ENCODE results near the gene SERGEF.

Gene SERGEF

GRCh38 chr11:17805873-17806272, 207.0 kb downstream of the SERGEF start:
- TF ChIP-seq CTCF (IDR thresholded peaks at IDR 0.05) = no peak

GRCh38 chr11:17805043-17805442, 207.8 kb downstream of the SERGEF start:
- no peak for TF ChIP-seq CTCF (IDR thresholded peaks at IDR 0.05)

- no peak for TF ChIP-seq CTCF (IDR thresholded peaks at IDR 0.05)
Observed at GRCh38 chr11:17803754-17804334, 209.0 kb downstream of the SERGEF start.

GRCh38 chr11:17802491-17802890, 210.4 kb downstream of the SERGEF start:
- TF ChIP-seq CTCF (IDR thresholded peaks at IDR 0.05) = no peak

GRCh38 chr11:17801166-17801565, 211.7 kb downstream of the SERGEF start:
- TF ChIP-seq CTCF (IDR thresholded peaks at IDR 0.05) = no peak

GRCh38 chr11:17799147-17799546, 213.7 kb downstream of the SERGEF start:
- no peak for TF ChIP-seq CTCF (IDR thresholded peaks at IDR 0.05)

GRCh38 chr11:17798716-17799115, 214.1 kb downstream of the SERGEF start:
- no peak for TF ChIP-seq CTCF (IDR thresholded peaks at IDR 0.05)

GRCh38 chr11:17798253-17798652, 214.6 kb downstream of the SERGEF start:
- no peak for TF ChIP-seq CTCF (IDR thresholded peaks at IDR 0.05)
